Ascending aorta (tissue), 2 donors: ENCODE measurements around the gene SNCG. TPM values are rescaled to one million over a fixed set of nuclear protein-coding genes. Genes with fewer than 3 reads are reported as not detected.

Experiments used
- DNase-seq, 2 donors: peaks; one replicate each; pipeline ENCODE4 v3.0.0-alpha.2; 2019; ENCODE audit warnings: low spot score in 2 of 2
- H3K27ac ChIP-seq, 2 donors: fragments of 200-600 bp; sonication (generic); one replicate each; pipeline ENCODE4 v1.5.1; 2016 to 2017; ENCODE audit warnings: mild to moderate bottlenecking in 1 of 2
- H3K27me3 ChIP-seq: fragments of 200-600 bp; sonication (generic); one replicate; pipeline ENCODE4 v1.5.1; 2017
- H3K36me3 ChIP-seq, 2 donors: fragments of 200-600 bp; sonication (generic); one replicate each; pipeline ENCODE4 v1.5.1; 2016
- H3K4me1 ChIP-seq, 2 donors: fragments of 200-600 bp; sonication (generic); one replicate each; pipeline ENCODE4 v1.5.1; 2016 to 2017; ENCODE audit warnings: mild to moderate bottlenecking in 1 of 2
- H3K4me3 ChIP-seq, 2 donors: fragments of 200-600 bp; sonication (generic); one replicate each; pipeline ENCODE4 v1.5.1; 2016 to 2017; ENCODE audit warnings: mild to moderate bottlenecking in 1 of 2
- H3K9me3 ChIP-seq, 2 donors: fragments of 200-600 bp; sonication (generic); one replicate each; pipeline ENCODE4 v1.5.1; 2016
- intact Hi-C: fragments of 100-400 bp; cut with DNase I; formaldehyde crosslinking; loops from one replicate; pipeline ENCODE4 v1.15.1; 2023
- total RNA-seq: library from RNA; depleted of rRNA; stranded (reverse); fragments of >200 nt; gene quantifications from one replicate; pipeline ENCODE4 v1.1.0, GENCODE V29; 2016
- TF ChIP-seq, protein P1 (sequence below), 3 experiments: fragments of 200-600 bp in 2 of 3; fragments of 450-650 bp in 1 of 3; sonication (generic) in 2 of 3; IDR thresholded peaks; one replicate each; pipeline ENCODE4 v1.5.1; 2016 to 2019; ENCODE audit warnings: antibody characterized with exemption in 3 of 3, mild to moderate bottlenecking in 1 of 3, moderate library complexity in 1 of 3

Gene SNCG
- total RNA-seq, 1 donor from 2014 or later = 250 TPM

DNA sequence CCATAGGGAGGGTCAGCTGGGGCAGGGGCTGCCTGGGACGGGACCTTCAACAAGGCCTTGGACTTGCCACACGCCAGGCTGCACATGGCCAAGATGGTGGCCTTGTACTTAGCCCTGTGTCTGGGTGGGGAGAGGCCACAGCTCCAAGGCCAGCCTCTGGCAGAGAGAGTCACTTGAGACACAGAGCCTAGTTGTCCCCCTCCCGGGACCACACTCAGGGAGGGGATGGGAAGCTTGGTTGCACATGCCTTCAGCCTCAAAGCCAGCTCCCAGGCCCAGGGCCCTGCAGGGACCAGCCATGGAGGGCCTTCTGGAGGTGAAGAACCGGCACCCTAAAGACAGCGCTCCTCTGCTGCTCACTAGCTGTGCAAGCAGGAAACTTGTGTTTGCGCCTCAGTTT, 17.7 kb upstream of the SNCG start:
- Histone ChIP-seq H3K27ac (no peak overlapping the region), H3K4me3 (no peak overlapping the region), H3K4me1 (peaks cover 4 to 24% of the 10 kb centered on the region in 2 donors), H3K9me3 (no peaks in the 10 kb centered on the region), H3K27me3 (no peaks in the 10 kb centered on the region), H3K36me3 (peaks cover 0 to 5% of the 10 kb centered on the region in 2 donors)
- DNase-seq = peak in 1 of 2 donors; percentile 59
- intact Hi-C loops = loop anchor here (5.0 kb wide), 1 partner anchor 117 kb away; no protein-coding TSS in a partner anchor
- TF ChIP-seq, protein P1, sequence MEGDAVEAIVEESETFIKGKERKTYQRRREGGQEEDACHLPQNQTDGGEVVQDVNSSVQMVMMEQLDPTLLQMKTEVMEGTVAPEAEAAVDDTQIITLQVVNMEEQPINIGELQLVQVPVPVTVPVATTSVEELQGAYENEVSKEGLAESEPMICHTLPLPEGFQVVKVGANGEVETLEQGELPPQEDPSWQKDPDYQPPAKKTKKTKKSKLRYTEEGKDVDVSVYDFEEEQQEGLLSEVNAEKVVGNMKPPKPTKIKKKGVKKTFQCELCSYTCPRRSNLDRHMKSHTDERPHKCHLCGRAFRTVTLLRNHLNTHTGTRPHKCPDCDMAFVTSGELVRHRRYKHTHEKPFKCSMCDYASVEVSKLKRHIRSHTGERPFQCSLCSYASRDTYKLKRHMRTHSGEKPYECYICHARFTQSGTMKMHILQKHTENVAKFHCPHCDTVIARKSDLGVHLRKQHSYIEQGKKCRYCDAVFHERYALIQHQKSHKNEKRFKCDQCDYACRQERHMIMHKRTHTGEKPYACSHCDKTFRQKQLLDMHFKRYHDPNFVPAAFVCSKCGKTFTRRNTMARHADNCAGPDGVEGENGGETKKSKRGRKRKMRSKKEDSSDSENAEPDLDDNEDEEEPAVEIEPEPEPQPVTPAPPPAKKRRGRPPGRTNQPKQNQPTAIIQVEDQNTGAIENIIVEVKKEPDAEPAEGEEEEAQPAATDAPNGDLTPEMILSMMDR (IDR thresholded peaks at IDR 0.05) = no peak

DNA sequence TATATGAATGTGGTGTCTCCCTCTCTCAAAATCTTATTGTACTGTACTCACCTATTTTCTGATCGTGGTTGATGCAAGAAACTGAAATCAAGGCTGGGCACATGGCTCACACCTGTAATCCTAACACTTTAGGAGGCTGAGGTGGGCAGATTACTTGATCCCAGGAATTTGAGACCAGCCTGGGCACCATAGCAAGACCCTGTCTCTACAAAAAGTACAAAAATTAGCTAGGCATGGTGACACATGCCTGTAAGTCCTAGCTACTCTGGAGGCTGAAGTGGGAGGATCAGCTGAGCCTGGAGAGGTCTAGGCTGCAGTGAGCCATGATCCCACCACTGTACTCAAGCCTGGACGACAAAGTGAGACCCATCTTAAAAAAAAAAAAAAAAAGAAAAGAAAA, 17.0 kb upstream of the SNCG start:
- TF ChIP-seq, protein P1 (IDR thresholded peaks at IDR 0.05) = no peak
- H3K9me3 ChIP-seq = no peaks in the 10 kb centered on the region
- intact Hi-C loops = loop anchor here (5.0 kb wide), 1 partner anchor 116 kb away; no protein-coding TSS in a partner anchor
- H3K4me3 ChIP-seq = no peak overlapping the region
- peaks cover 7 to 31% of the 10 kb centered on the region in 2 donors for H3K4me1 ChIP-seq
- no peak overlapping the region for H3K27ac ChIP-seq
- DNase-seq = peak in 1 of 2 donors; percentile 31
- no peaks in the 10 kb centered on the region for H3K27me3 ChIP-seq
- H3K36me3 ChIP-seq = peaks cover 0 to 3% of the 10 kb centered on the region in 2 donors

DNA sequence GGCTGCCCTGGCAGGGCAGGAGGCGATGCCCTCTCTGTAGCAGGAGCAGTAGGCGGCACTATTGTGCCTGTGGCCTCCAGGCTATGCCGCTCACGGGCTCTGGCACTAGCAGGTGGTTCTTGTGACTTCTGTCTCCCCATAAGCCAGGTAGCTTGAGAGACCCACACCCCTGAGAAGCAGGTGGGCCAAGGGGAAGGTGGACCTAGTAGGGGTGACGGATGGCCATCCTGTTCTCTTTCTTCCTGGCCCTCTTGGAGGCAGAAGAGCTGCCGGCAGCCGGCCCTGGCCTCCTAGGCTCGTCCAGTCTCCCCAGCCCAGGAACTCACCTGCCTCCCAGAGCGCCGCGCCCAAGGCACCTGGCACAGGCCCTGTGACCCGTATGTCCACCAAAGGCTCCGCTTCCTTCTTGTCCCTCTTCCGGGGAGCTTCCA, 16.4 kb upstream of the SNCG start:
- no peaks in the 10 kb centered on the region for H3K36me3 ChIP-seq
- no peaks in the 10 kb centered on the region for H3K9me3 ChIP-seq
- TF ChIP-seq, protein P1 (IDR thresholded peaks at IDR 0.05) = no peak
- DNase-seq = peak in 1 of 2 donors; percentile 60
- no peaks in the 10 kb centered on the region for H3K27me3 ChIP-seq
- intact Hi-C loops = loop anchor here (5.0 kb wide), 1 partner anchor 115 kb away; no protein-coding TSS in a partner anchor
- peaks cover 7 to 32% of the 10 kb centered on the region in 2 donors for H3K4me1 ChIP-seq
- peak overlapping the region in 1 of 2 donors; percentile 39 for H3K4me3 ChIP-seq
- no peak overlapping the region for H3K27ac ChIP-seq

DNA sequence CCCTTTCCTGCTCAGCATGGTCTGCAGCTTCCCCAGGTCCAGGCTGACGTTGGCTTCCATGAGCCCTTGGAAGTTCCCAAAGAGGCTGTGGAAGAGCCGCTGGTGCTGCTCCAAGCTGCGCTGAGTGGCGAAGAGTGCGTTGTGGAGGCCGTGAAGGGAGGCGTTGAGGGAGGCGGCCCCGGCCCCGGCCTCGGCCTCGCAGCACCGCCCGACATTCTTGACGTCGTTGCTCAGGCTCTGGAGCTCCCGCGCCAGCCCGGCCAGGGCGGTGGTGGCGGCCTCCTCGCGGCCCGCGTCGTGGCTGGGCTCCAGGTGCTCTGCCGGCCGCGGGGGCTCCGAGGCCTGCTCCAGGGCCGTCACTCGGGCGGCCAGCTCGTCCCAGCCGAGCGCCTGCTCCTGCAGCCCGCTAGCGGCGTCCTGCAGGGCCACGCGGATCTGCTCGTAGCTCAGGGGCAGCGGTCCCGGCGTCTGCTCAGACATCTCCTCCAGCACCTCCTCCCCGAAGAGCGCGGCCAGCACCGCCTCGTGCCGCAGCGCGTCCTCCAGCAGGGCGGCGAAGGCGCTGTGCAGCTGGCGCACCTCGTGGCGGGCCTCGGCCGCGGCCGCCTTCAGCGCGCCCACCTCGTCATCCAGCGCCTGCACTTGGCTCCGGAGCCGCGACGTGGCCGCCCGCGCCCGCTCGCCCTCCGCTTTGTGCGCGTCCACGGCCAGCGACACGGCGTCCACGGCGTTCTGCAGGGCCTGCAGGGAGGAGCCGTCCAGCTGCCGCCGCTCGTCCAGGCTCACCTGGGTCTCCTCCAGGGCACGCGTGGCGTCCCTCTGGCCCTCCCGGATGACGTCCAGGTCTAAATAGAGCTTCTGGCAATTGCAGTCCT, 15.7 kb upstream of the SNCG start:
- Histone ChIP-seq H3K27ac (no peak overlapping the region), H3K4me3 (peak overlapping the region in 1 of 2 donors; percentile 39), H3K4me1 (peaks cover 7 to 32% of the 10 kb centered on the region in 2 donors), H3K27me3 (no peaks in the 10 kb centered on the region), H3K9me3 (no peaks in the 10 kb centered on the region), H3K36me3 (no peaks in the 10 kb centered on the region)
- intact Hi-C loops = loop anchor here (5.0 kb wide), 1 partner anchor 115 kb away; no protein-coding TSS in a partner anchor
- TF ChIP-seq, protein P1 (IDR thresholded peaks at IDR 0.05) = no peak
- DNase-seq = peak in 1 of 2 donors; percentile 67

DNA sequence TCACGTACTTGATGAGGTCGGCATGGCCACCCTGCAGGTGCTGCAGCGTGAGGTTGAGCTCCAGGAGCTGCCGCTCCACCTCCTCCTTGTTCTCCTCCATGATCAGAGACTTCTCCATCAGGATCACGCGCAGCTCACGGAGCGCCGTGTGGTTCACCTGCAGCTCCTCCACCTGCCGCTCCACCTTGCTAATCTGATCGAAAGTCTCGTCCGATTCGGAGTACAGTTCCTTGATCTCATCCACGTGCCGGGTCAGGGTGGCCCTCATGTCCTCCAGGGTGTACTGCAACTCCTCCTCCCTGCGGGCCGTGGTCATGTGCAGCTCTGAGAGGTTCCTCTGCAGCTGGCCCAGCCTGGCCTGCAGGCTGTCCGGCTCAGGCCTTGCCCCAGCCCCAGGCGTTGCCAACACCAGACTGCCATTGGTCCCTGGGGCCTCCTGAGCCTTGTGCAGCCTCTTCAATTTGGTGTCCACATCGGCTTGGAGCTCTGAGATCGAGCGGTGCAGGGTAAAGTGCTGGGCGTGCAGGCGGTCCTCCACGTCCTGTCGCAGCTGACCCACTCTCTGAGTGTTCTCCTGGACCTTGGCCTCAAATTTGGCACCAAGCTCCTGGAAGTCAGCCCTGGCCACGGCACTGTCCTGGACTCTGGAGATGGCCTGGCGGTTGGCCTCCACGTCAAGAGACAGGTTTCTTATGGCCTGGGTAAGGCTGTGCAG, 14.9 kb upstream of the SNCG start:
- DNase-seq = peak in 1 of 2 donors; percentile 61

More for the DNA sequence above, 14.9 kb upstream of the SNCG start:
- Histone ChIP-seq H3K27me3 (no peaks in the 10 kb centered on the region), H3K4me3 (no peak overlapping the region), H3K9me3 (no peaks in the 10 kb centered on the region), H3K36me3 (no peaks in the 10 kb centered on the region), H3K27ac (no peak overlapping the region), H3K4me1 (peaks cover 7 to 29% of the 10 kb centered on the region in 2 donors)
- TF ChIP-seq, protein P1 (IDR thresholded peaks at IDR 0.05) = no peak
- intact Hi-C loops = loop anchor here (5.0 kb wide), 1 partner anchor 114 kb away; no protein-coding TSS in a partner anchor
